SK-N-MC (cell line): Measurements from ENCODE around the gene GABRG3.

Source experiments
- EZH2 ChIP-seq: fragments of 200-600 bp; sonication (generic); IDR thresholded peaks from one replicate; pipeline ENCODE4 v1.6.1; 2017; ENCODE audit warnings: antibody characterized with exemption
- FOXP2 ChIP-seq: optimal IDR thresholded peaks from 2 replicates; pipeline ENCODE3; 2011; ENCODE audit warnings: mild to moderate bottlenecking, moderate library complexity; ENCODE audit not compliant: insufficient read depth; ENCODE audit errors: extremely low read length, control extremely low read depth
- POLR2AphosphoS5 ChIP-seq: IDR thresholded peaks from 2 replicates; pipeline ENCODE4 v1.6.1; 2012; ENCODE audit warnings: mild to moderate bottlenecking, low read depth, low read length, borderline replicate concordance

- TF ChIP-seq POLR2AphosphoS5 (no peak), EZH2 (no peak), FOXP2 (no peak)
Observed at GRCh38 chr15:26943866-26944265, 27.1 kb upstream of the GABRG3 start.
